HG03354 (cell line): ENCODE data around the gene MICU1.

Experiments used
- ATAC-seq: cut with Tn5 transposase; IDR thresholded peaks from one replicate; pipeline ENCODE4 v1.9.1; 2021; ENCODE audit warnings: mild to moderate bottlenecking; ENCODE audit not compliant: unreplicated experiment, poor library complexity, severe bottlenecking

Gene MICU1

DNA sequence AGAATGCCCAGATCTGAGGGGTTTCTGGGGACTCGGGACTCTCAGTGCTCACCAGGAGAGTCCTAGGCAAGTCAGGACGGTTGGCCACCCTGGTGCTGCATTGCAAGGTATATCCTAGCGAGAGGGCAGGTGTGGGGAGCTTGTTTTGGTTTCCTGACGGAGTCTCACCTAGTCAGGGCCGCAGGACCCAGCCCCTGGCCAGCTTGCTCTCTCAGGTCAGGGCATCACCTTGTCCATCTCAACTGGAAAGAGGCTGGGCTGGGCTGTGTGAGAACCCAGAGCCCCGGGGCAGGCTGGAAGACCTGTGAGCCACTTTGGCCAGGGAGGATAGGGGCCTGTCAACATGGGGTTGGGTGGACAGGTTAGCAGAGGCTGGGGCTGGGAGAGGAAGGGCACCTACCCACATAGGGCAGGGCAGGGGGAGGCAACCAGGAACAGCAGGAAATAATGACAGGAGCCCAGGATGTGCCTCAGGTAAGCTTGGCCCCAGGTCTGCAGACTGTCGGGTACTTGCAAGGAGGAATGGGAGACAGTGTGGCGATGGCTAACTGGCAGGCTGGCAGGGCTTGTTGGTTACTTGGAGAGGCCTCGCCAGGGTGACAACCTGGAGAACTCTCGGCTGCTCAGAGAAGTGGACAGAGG lies 302.6 kb downstream of the MICU1 start:
- ATAC-seq: no peak

DNA sequence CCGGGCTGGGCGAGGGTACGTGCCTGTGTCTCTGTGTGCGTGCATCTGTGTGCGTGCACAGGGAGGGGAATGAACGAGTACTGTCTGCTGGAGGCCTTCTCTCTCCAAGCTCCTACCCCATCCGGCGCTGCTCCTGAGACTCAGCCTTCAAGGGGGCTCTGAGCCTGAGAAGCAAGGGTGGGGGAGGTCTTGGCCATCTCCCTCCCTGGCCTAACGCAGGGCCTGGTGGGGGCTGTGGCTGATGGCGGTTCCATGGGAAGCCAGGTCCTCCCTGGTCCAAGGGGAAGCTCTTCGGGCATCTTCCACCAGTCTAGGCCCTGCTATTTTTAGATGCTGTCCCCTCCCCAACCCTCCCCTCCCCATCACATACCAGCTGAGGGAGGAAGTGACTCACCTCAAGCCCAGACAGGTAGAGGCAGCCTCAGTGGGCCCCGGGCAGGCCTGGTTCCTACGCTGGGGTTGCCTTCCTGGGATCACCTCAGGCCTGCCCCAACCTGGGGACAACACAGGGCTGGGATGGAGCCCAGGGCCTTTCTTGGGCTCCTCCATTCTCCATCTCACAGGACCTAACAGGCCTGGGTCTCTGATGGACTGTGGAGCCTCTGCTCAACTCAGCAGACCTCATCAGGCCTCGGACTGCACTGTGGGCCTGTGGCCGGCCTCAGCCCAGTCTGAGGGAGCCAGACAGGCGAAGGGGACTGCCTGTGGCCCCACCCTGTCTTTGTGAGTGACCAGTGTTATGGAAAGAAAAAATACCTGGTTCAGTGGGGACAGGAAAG lies 303.4 kb downstream of the MICU1 start:
- ATAC-seq: no peak

DNA sequence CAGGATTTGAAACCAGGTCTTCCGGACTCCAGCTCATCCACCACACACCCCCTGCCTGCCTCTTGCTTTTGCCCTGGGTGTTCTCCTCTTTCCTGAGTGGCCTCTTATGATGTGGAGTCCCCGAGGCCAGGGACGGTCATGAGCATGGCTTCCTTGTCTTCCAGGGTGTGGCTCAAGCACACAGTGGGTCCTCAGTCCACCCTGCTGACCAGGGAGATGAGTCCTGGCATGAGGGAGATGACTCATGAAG lies 303.9 kb downstream of the MICU1 start:
- ATAC-seq: no peak

GRCh38 chr10:72321248-72322029 lies 304.4 kb downstream of the MICU1 start:
- no peak for ATAC-seq

GRCh38 chr10:72320676-72321247 lies 305.1 kb downstream of the MICU1 start:
- ATAC-seq: peak; percentile 72

DNA sequence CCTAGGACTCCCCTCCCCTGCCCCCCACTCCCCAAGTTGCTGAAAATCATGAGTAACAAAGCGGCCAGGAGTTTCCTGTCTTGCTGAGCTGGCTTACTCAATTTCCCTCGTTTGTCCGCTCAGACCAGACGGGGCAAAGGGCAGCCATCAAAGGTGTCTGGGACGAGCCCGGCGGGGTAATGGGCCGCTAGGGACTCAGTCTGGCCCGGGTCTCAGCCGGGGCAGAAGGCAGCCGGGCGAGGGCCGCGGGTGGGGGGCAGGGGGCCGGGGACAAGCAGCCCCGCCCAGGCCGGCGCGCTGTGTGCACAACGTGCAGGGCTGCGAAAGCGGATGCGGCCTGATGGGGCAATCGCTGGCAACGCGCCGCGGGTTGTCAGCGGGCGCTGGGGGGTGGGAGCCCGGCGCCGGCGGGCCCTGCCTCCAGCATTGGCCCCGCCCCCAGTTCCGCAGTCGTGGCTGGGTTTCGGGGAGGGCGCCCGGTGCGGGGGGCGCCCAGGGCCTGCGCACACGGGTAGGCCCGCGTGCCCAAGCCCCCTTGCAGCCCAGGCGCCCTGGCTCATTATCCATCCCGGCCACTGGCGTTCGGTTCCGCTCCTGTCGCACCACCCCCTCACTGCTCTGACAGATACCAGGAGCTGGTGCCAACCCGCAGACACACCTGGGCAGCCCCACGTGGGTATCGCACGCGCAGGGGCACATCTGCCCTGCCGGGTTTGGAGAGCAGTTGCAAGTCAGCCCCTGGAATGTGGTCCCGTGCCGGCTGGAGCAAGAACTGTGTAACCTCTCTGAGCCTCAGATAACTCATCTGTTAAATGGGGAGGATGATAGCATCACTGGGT lies 306.2 kb downstream of the MICU1 start:
- peak; percentile 54 for ATAC-seq

DNA sequence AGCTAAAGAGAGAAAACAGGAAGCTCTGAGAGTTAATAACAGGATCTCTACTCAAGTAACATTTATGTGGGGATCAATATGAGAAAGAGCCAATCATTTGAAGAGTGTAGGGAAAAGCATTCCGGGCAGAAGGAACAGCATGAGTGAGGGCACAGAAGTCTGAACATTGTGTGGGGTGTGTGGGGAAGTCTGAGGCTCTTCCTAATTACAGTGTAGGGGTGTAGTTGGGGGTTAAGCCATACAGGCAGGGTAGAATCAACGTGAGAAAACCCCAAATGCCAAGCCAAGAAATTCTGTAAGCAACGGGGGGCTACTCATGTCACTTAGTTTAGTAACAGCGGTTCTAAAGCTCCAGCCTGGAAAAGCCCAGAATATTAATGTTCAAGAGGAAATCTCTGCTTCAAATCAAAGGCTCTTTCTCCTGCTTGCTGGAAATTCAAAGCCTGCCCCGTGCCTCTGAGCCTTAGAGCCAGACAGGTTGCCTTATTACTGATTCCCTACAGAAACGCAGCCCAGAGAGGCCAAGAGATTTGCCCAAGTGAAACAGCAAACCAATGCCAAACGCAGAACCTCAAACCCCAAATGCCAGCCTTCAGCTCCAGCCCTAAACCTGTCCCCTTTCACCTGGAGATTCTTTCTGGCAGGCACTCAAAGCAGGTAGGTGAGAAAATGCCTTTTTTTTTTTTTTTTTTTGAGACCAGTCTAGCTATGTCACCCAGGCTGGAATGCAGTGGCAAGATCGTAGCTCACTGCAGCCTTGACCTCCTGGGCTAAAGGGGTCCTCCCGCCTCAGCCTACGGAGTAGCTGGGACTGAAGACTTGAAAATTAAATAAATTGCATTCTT lies 307.2 kb downstream of the MICU1 start:
- ATAC-seq: no peak
